LNCAP (cell line): ENCODE measurements around the gene ACAN.
A peak's percentile ranks its signal among the peaks of the same experiment; 100 is the strongest.

ENCODE experiments used
- TF ChIP-seq, protein P1 (sequence below): fragments of 450-650 bp; IDR thresholded peaks from 2 replicates; pipeline ENCODE4 v1.5.1; 2017; ENCODE audit warnings: mild to moderate bottlenecking

ACAN gene

DNA sequence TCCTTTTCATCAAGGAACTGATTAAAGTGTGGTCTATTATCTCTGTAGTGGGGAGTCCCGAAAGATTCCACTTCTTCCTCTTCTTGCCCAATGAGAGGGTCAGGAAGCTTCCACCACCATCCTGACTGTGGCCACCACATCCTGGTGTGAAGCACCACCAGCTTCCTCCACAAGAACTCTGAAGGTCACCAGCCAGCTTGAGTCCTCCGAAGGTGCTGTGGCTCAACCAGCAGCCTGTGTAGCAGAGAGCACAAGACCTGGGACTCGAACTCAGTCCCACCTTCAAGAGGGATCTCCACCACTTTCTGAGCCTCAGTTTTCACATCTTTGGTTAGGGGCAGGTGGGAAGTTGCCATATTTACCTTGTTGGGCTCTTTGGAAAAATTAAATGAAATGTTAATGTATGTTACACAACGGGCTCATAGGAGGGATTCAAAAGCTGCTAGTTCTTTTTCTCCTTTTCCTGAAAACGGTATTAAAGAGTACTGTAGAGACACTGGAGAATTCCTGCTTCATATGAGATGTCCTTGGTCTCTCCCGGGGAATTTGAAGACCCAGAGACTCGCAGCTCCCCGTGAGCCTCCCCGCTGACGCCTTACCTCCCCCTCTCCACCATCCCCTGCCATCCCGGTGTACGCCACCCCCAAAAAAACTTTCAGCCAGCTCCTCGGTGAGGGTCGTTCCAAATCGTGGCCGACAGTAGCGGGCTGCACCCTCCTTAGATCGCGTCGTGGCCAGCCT lies 816 bp upstream of the ACAN start:
- TF ChIP-seq, protein P1, sequence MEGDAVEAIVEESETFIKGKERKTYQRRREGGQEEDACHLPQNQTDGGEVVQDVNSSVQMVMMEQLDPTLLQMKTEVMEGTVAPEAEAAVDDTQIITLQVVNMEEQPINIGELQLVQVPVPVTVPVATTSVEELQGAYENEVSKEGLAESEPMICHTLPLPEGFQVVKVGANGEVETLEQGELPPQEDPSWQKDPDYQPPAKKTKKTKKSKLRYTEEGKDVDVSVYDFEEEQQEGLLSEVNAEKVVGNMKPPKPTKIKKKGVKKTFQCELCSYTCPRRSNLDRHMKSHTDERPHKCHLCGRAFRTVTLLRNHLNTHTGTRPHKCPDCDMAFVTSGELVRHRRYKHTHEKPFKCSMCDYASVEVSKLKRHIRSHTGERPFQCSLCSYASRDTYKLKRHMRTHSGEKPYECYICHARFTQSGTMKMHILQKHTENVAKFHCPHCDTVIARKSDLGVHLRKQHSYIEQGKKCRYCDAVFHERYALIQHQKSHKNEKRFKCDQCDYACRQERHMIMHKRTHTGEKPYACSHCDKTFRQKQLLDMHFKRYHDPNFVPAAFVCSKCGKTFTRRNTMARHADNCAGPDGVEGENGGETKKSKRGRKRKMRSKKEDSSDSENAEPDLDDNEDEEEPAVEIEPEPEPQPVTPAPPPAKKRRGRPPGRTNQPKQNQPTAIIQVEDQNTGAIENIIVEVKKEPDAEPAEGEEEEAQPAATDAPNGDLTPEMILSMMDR: no peak

- TF ChIP-seq, protein P1: no peak
Measured at GRCh38 chr15:88802991-88803240, 320 bp upstream of the ACAN start.

DNA sequence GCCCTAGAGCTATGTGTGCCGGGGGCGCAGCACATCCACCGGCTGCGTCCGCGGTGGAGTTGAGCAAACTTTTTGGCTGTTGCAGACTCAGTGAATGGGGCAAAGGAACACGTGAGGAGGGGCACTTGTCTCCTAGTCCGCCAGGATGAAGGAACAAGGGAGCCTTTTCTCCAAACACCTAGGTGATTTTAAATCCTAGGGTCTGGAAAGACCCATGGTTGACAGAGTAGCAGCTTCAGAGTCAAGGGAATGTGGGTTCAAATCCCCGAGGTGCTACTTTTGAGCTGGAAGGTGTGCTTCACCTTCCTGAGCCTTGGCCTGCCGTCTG lies 648 bp downstream of the ACAN start:
- TF ChIP-seq, protein P1: no peak

- TF ChIP-seq, protein P1: no peak
Measured at GRCh38 chr15:88804257-88804656, 1.0 kb downstream of the ACAN start.

DNA sequence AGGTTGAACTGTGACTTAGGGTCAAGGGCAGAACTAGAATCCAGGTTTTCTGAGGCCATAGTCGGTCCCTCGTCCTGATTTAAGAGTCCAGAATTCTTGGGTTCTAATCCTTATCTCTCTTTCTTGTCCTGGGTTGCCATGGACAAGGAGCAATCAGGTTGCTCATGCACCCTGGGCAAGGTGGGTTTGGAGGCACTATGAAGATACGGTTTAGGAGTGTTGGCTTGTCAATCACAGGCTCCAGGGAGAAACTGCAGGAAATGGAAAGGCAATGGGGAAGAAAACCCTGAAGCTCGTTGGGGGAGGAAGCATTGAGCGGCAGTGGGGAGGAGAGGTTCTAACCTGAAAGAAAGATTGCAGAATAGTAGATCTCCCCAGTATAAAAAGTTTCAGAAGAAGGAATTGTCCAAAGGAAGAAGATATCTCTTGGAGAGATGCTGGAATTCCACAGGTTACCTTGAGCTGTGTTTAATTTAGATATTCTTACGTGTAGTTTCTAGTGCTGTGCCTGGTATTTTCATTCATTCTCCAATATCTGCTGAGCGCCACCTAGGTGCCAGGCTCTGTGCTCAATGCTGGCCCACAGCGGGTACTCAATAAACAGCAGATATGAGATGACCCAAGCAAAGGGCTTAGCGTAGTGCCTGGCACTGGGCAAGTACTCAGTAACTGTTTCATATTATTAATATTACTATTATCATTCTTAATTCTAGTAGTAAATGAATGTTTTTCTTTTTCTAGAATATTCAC lies 2.0 kb downstream of the ACAN start:
- TF ChIP-seq, protein P1: peak; percentile 26; the same call in 1 of the 2 replicates

DNA sequence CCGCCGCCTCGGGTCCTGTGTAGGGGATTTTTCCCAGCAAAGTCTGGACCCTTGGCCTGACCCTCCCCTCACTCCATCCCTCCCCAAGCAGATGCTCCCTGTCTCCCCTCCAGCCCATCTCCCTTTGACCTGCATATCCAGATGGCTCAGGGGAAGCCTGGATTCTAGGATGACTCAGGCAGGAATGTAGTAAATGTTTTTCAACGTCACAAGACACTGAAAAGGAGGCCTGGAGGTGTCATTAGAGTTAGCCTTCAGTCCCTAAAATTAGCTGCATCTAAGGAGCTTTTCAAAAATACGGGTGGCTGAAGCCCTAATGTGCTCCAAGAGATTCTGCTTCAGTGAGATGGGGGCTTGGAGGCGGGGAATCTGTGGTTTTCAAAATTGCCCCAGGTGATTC lies 7.2 kb downstream of the ACAN start:
- TF ChIP-seq, protein P1: no peak

GRCh38 chr15:88812133-88812532 lies 8.9 kb downstream of the ACAN start:
- TF ChIP-seq, protein P1: no peak
